ENCODE measurements around the gene MS4A10. TPM values are rescaled to one million over a fixed set of nuclear protein-coding genes. Genes with fewer than 3 reads are reported as not detected.

MS4A10 gene
- total and polyA plus RNA-seq, 10 donors = not detected

DNA sequence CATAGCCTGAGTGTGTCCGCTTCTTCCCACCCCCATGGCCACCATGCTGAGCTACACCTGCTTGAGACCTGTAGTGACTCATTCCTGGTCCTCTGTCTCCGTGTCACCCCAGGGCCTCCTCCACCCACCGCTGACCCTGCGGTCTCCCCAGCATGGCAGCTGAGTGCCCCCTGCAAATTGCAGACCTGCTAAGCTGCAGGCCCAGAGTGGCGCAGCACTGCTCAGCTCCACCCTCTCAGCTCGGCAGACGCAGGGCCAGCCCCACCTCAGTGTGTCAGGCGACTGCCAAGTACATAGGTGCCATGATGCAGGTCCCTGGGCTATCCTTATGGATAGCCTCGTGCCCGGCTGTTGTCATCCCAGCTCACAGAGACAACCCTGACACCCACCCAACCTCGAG lies 15.3 kb upstream of the MS4A10 start:
- Histone ChIP-seq H3K9me3 (no peaks in the 10 kb centered on the region), H3K27ac (no peak overlapping the region), H3K27me3 (replicated peaks in 1 of 7) (peaks cover 0 to 53% (median 19%) of the 10 kb centered on the region in 7 donors), H3K4me3 (no peak overlapping the region), H3K36me3 (no peaks in the 10 kb centered on the region), H3K4me1 (peaks cover 0 to 3% (median 1%) of the 10 kb centered on the region in 6 donors)
- intact Hi-C loops (cut with DNase I; ENCODE audit: low total_unique reads) = no loop called here
- no peak for TF ChIP-seq POLR2A (IDR thresholded peaks at IDR 0.05)
- no peak for TF ChIP-seq POLR2AphosphoS5 (IDR thresholded peaks at IDR 0.05)
- TF ChIP-seq, protein P1, sequence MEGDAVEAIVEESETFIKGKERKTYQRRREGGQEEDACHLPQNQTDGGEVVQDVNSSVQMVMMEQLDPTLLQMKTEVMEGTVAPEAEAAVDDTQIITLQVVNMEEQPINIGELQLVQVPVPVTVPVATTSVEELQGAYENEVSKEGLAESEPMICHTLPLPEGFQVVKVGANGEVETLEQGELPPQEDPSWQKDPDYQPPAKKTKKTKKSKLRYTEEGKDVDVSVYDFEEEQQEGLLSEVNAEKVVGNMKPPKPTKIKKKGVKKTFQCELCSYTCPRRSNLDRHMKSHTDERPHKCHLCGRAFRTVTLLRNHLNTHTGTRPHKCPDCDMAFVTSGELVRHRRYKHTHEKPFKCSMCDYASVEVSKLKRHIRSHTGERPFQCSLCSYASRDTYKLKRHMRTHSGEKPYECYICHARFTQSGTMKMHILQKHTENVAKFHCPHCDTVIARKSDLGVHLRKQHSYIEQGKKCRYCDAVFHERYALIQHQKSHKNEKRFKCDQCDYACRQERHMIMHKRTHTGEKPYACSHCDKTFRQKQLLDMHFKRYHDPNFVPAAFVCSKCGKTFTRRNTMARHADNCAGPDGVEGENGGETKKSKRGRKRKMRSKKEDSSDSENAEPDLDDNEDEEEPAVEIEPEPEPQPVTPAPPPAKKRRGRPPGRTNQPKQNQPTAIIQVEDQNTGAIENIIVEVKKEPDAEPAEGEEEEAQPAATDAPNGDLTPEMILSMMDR (IDR thresholded peaks at IDR 0.05 in 8 of 11, conservative IDR thresholded peaks at IDR 0.05 in 3 of 11) = no peak
- DNase-seq = peak; percentile 54
- 81 to 90% (median 81%) methylated on average over 11 of the region's 11 CpGs for WGBS, 5 donors

DNA sequence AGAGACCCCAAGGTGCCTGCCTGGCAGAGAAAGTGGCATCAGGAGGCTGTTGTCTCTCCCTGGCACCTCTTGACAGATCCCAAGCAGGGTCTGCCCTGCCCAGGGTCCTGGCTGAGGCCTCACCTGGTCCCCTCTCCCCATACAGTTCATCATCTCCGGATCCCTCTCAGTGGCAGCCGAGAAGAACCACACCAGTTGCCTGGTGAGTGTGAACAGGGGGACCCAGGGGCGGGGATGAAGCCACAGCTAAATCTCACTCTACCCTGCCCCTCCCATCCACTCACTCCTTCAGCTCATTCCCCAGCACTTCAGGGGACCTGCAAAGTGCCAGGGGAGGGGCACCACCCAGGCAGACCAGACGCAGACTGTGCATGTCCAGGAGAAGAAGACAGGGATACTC lies 14.0 kb upstream of the MS4A10 start:
- TF ChIP-seq, protein P1 (IDR thresholded peaks at IDR 0.05 in 8 of 11, conservative IDR thresholded peaks at IDR 0.05 in 3 of 11) = no peak
- TF ChIP-seq POLR2AphosphoS5 (IDR thresholded peaks at IDR 0.05) = no peak
- TF ChIP-seq POLR2A (IDR thresholded peaks at IDR 0.05) = no peak
- intact Hi-C loops (cut with DNase I; ENCODE audit: low total_unique reads) = no loop called here
- H3K4me1 ChIP-seq = peaks cover 0 to 12% (median 9%) of the 10 kb centered on the region in 6 donors
- peak; percentile 44 for DNase-seq
- H3K36me3 ChIP-seq = no peaks in the 10 kb centered on the region
- H3K27me3 ChIP-seq (replicated peaks in 1 of 7) = peaks cover 0 to 41% (median 12%) of the 10 kb centered on the region in 7 donors
- H3K9me3 ChIP-seq = no peaks in the 10 kb centered on the region
- H3K27ac ChIP-seq = no peak overlapping the region
- H3K4me3 ChIP-seq = no peak overlapping the region
- WGBS, 5 donors = 83 to 93% (median 86%) methylated on average over 2 to 4 of the region's 4 CpGs

DNA sequence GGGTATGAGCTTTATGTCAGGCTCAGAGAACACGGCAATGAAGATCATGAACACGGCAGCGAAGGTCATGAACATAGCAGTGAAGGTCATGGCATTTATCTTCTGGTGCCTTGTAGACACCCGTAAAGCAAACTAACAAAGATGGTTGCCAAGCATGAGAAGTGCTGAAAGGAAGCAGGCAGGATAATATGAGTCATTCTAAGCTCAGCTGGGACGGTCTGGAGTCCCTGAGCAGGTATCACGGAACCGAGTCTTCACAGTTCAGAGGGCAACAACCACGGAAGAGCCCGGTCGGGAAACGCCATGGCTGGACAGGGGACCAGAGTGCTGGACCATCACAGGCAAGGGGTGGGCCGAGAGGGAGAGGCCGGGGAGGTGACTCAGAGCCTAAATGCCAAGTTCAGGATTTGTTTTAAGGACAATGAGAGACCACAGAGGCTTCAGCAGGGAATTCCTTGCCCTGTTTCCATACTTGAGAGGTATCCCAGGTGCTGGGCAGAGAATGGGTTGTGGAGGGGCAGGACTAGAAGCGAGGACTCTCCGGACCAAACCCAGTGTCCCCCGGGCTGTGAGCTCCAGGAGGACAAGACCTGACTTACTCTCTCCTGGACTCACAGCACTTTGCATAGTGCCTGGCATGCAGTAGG lies 13.1 kb upstream of the MS4A10 start:
- peaks cover 0 to 12% (median 9%) of the 10 kb centered on the region in 6 donors for H3K4me1 ChIP-seq
- TF ChIP-seq, protein P1 (IDR thresholded peaks at IDR 0.05 in 8 of 11, conservative IDR thresholded peaks at IDR 0.05 in 3 of 11) = no peak
- TF ChIP-seq POLR2A (IDR thresholded peaks at IDR 0.05) (no peak), POLR2AphosphoS5 (IDR thresholded peaks at IDR 0.05) (no peak)
- intact Hi-C loops (cut with DNase I; ENCODE audit: low total_unique reads) = no loop called here
- peak; percentile 64 for DNase-seq
- no peaks in the 10 kb centered on the region for H3K9me3 ChIP-seq
- no peaks in the 10 kb centered on the region for H3K36me3 ChIP-seq
- no peak overlapping the region for H3K4me3 ChIP-seq
- 63 to 80% (median 76%) methylated on average over 14 to 16 of the region's 16 CpGs for WGBS, 5 donors
- no peak overlapping the region for H3K27ac ChIP-seq
- peaks cover 0 to 32% (median 6%) of the 10 kb centered on the region in 7 donors for H3K27me3 ChIP-seq (replicated peaks in 1 of 7)

DNA sequence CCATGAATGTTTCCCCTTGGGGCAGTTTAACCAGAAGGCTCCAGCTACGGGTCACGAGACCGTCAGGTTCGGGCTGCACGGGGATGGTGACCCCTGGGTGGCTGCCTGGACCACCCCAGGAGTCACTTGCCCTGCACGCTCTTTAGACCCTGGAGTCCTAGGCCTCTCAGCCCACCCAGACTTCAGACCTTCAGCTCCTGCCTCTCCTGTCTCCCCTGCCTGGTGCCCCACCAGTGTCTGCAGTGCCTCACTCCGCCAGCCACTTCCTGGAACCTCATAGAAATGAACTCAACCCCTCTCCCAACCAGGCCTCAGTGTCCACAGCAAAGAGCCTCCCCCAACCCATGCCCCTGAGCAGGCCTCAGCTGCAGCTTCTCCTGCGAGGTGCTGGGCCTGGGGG lies 12.5 kb upstream of the MS4A10 start:
- 81 to 95% (median 85%) methylated on average over 8 of the region's 8 CpGs for WGBS, 5 donors
- Histone ChIP-seq H3K4me1 (peaks cover 0 to 12% (median 9%) of the 10 kb centered on the region in 6 donors), H3K36me3 (no peaks in the 10 kb centered on the region), H3K27me3 (replicated peaks in 1 of 7) (peaks cover 0 to 25% (median under 1%) of the 10 kb centered on the region in 7 donors), H3K27ac (no peak overlapping the region), H3K4me3 (no peak overlapping the region), H3K9me3 (no peaks in the 10 kb centered on the region)
- peak; percentile 66 for DNase-seq
- TF ChIP-seq POLR2A (IDR thresholded peaks at IDR 0.05) (no peak), POLR2AphosphoS5 (IDR thresholded peaks at IDR 0.05) (no peak)
- TF ChIP-seq, protein P1 (IDR thresholded peaks at IDR 0.05 in 8 of 11, conservative IDR thresholded peaks at IDR 0.05 in 3 of 11) = no peak
- intact Hi-C loops (cut with DNase I; ENCODE audit: low total_unique reads) = no loop called here

Data from spleen (tissue), 11 donors.